Measurements from ENCODE around the gene POLN.
A peak's percentile ranks its signal among the peaks of the same experiment; 100 is the strongest.

POLN gene

DNA sequence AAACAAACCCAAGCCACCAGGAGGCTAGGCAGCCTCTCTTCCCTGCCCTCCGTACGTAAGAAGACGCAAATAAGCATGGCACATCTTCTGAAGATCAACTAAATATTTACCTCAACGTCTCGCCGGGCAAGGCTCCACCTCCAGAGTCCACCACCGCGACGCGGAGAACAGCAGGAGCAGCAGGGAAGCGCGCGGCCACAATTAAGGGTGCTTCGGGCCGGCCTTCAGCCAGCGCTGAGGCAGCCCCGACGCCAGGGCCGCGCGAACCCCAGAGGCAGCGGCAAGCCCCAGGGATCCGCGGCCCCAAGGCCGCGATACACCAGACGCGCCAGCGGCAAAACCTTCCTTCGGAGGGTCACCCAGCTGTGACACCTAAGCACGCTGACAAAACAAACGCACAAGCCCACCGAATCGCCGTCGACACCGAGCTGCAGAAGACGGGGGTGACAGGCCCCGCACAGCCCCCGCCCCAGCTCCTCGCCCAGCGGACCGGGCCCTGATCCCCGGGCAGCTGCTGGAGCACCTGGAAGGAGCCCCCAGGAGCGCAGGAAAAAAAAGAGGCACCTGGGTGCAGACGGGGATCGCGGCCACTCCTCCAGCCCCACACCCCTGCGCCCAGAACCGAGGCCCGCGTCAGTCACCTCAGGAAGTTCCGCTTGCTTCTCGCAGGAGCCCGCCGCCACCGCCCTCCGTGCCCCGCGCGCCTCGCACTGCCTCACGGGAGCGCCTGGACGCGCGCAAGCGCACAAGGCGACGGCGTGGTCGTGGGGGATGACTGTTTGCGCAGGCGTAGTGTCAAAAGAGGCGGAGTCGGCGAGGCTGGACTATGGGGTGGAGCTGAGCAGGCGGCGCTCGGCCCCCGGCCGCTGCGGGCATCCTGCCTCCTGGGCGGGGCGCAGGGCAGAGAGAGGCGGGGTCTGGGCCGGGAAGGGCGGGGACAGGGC, at the start of gene POLN, which contains the start of gene HAUS3:
Gene POLN, minus strand, starts transcription at position 712 of the 944 bp plus-strand sequence. CDS start 12,890 bp downstream, outside the sequence.
Gene HAUS3, minus strand, starts transcription at position 712 of the 944 bp plus-strand sequence. CDS start 1,175 bp downstream, outside the sequence.
- peak; percentile 92 for DNase-seq

DNA sequence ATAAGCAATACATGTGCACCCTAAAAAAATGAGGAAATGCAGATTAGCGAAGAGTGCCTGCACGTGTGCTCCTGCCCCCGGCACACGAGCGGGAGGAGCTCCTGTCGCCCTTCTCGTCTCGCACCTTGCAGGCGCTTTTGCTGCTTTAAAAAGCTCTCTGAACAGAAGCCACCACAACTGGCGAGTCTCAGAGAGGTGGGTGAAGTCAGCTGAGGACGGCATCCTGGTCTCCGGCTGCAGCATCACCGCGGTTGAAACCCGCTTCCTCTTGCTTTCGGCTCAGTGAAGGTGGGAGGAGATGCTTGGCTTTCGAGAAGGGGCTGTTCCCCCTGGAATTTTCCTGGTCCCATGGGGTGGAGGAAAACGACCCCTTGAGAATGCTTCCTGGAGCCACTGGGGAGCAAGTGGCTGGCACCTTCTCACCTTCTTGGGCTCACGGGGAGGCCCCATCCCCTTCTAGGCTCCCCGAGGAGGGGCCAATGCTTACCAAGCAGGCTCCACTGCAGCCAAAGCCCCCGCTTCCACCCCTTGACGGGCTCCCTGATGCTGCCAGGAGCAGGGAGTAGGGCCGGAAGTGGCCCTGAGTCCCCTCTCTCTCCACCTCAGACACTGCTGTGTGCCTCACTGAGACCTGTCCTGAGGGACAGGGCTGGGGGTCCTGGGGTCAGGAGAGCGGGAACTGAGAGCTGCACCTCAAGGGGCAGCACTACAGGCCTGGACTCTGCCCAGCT, 49.2 kb upstream of the POLN start:
- no peak for DNase-seq

DNA sequence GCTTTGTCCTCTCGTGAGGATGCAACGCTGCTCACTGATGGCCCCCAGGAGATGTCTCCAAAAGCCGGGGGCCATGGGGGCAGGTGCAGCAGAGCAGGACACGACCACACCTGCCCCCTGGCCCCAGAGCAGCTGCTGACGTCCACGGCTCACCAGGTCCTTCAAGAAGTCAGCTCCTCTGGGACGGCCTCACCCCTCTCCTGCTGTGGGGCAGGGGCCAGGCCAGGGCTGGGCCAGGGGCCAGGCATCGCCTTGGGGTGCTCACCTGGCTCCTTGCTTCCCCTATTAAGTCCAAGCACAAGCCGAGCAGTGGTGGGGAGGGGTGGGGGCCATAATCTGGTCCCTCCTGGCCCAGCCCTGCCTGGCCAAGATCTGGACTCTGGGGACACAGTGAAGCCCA, 48.6 kb upstream of the POLN start:
- no peak for DNase-seq

DNA sequence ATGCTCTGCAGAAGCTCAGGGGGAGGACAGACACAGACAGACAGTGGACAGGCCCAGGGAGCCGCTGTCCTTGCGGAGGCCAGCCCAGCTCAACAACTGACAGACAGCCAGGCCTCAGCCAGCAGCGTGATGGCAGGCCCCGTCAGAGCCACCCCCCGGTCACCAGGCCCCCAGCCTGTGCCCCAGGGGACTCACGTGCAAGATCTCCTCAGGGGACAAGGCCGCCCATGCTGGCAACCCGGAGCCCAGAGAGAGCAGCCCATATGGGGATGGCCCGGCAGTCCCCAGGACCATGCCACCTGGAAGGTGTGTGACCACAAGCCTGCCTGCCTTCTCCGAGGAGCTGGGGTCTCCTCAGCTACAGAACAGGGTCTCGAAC, 48.0 kb upstream of the POLN start:
- DNase-seq, result no peak

DNA sequence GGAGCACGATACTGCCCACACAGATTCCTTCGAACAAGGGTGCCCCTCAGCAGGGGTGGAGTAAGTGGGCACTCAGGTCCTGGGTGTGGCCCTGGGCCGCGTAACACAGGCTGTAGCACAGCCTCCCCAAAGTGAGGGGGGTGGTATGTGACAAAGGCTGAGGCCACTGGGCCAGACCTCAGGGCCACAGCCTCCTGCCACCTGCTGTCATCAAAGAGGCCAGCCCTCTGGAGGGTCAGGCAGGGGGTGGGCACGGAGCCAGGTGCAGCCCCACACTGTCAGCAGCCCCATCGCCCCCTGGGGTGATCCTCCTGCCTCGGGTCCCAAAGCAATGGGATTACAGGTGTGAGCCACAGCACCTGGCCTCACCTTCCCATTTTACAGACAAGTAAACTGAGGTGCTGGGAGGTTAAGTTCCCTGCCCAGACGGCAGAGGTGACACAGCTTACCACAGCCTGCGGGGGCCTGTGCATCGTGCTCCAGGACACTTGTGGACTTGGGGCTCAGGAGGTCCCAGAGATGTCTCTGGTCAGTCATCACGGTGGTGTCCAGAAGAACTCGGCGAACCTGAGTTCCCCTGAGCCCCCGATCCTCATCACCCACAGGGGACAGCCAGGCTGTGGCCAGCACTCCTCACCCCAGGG, 47.5 kb upstream of the POLN start:
- DNase-seq, result no peak

DNA sequence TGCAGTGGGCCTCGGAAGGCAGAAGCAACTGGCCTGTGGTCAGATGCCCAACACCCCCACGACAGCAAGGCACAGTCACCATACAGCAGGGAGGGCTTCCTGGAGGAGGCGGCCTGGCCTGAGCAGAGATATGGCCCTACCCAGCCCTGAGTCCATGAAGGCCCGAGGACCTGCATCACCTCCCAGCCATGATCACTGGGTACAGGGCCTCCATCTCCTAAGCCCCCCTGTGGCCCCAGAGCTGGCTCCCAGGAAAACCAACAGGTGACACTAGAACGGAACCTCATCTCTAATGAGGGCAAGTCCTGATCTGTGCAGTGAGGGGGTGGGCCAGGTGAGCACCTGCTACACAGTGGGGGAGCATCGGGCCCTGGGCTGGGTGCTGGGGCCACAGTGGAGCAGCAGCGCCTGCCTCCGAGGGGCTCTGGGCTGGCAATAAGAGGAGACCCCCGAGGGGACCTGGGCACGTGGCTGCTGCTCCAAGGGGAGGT, 46.2 kb upstream of the POLN start:
- DNase-seq, result no peak

DNA sequence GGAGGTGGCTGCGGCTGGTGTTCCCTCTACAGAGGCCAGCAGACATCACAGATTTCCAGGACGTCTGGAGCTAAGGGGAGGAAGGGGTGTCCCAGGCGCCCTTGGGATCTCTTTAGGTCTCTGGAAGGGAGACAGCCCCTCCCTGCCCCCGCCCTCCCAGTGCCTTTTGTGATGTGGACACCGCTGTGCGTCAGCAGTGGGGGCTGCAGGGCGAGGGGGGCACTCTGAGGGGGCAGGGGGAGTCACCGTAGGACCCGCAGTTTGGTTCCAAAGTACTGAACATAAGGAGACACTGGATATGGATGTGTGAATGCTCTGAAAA, 45.6 kb upstream of the POLN start:
- DNase-seq, result no peak

DNA sequence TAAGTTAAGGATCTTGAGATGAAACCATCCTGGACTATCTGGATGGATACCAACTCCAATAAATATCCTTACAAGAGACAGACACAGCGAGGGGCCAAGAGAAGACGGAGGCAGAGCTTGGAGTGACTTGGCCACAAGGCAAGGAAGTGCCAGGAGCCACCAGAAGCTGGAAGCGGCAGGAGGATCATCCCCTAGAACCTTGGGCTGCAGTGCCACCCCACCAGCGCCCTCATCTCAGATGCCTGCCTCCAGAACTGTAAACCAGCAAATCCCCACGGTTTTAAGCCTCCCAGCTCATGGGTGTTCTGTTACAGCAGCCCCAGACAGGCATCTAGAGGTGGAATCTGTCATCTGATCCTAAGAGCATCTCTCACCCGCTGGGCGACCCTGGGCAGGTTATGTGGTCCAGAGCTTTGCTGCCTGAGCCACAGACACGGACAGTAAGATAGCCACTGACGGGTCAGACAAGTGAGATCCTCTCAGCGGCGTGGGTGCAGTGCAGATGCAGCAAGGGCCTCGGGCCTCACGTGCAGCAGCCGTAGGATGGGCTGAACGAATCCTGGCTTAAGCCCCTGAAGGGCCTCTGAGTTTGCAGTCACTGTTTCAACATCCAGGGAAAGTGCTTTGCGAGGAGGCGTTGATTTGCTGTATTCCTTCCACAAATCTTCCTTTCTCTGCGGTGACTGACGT, 45.1 kb upstream of the POLN start:
- DNase-seq, result no peak

DNA sequence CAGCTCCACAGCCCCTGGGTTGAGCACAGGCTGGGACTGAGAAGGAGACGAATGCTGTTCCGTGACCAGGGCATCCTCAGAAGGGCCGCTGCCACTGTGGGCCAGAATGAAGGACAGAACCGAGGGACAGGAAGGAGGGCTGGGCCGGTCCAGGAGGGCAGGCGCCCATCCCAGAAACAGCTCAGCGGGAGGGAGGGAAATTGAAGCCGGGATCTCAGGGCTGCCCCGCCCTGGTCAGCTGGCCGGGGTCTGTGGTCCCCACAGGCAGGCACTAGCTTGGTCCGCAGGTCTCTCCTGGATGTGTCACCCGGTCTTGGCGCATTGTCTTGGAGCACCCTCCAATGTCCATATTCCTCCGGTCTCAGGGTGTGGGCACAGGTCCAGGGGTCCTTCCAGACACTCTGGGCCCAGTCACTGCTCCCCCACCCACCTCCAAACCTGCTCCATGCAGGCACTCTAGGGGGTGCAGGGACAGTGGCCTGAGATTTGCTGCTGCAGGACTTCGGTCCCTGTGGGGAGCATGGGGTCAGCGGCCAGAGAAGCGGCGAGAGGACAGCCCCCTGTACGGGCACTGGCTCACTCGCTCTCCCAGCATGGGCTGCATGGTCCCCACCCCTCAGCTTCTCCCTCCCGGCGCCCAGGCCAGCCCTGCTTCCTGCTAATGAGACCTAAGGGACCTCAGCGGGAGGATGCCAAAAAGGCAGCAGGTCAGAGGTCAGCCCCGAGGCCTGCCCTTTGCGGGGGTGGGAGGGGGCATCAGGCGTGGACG, 43.9 kb upstream of the POLN start:
- no peak for DNase-seq

DNA sequence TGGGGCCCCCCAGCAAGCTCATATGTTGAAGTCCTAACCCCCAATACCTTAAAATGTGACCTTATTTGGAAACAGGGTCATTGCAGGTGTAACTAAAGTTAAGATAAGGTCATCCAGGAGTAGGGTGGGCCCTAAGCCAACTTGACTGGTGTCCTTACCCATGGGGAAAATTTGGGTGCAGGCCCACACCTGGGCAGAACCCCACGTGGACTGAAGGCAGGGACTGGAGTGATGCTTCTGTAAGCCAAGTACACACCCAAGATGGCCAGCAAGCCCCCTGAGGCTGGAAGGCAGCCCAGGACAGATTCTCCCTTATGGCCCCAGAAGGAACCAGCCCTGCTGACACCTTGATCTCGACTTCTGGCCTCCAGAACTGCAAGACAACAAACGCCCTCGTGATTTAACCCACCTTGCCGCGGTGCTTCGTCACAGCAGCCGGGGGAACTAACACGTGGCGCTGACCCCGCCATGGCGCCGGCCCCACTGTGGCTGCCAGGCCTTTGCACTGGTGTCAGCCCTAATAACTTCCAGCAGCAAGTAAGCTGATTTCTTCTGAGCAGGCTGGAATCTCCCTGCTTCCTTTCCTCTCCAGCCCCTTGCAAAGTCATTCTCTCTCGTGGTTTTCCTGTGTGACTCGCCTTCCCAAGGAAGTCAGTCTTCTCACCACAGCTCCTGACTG, 43.2 kb upstream of the POLN start:
- peak; percentile 15 for DNase-seq

DNA sequence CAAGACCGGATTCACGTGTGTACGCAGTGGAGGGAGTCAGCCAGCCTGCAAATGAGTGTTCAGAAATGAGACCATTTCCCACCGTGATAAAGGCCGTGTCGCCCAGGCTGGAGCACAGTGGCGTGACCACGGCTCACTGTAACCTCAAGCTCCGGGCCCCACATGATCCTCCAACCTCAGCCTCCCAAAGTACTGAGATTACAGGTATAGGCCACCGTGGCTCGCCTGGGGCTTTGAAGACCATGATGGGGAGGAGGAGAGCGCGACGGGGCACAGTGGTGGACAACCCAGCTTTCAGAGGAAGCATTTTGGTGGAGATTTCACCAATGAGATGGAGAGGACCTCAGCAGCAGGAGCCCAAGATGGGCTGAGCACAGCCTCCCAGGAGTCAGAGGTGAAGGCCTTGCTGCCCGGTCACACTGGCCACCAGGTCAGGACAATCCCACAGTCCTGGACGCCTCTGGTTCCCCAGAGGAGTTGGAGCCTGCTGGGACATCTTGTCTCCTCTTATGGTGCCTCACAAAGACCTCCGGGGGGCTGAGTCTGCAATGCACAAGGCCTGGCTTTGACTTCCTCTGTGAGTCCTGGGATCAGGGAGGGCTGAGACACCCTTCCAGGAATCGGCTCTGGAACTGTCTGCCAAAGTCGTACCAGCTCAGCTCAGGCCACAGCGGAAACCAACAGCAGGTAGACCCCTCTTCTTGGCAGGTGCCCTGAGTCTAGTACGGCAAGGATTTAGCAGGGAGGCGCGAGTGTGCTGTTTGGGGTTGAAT, 42.4 kb upstream of the POLN start:
- DNase-seq, result no peak

DNA sequence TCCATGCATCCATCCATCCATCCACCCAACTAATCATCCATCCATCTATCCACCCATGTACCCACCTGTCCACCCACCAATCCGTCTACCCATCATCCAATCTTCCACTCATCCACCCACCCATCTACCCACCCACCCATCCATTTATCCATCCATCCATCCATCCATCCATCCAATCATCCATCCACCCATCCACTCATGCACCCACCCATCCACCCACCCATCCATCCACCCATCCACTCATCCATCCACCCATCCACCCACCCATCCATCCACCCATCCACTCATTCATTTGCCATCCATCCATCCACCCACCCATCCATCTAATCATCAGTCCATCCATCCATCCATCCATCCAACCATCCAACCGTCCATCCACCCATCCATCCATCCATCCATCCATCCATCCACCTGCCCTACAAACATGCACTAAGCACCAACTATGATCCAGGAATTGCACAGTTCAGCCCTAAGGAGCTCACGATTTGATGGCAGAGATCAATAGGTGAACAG, 41.3 kb upstream of the POLN start:
- DNase-seq, result no peak

DNA sequence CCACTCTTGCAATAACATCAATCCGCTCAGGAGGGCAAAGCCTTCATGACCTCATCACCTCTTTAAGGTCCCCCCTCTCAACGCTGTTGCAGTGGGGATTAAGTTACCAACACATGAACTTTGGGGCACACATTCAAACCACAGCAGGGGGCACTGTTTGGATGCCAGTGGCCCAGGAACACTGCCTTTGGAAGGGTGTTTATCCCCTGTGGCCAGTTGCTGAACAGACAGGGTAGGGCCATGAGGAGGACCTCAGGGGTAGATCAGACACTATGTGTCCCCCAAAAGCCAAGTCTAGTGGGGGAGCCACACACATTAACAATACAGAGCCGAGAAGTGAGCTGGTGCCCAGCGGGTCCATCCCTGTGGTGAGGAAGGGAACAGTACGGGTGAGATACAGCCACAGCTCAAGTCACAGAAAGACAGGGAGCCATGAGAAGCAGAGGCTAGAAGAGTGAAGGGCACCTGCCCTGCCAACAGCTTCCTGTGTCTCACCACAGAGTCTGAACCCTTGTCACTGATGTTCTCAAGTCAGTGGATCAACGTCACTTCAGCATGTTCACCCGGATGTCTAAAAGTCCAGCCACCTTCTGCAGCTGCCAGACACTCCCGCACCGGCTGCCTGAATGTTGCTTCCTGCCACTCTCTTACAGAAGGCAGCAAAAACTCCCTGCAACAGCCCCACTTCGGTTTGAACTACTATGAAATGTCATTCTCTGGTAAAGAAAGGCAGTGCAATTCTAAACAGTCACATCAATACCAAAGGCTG, 39.8 kb upstream of the POLN start:
- no peak for DNase-seq

DNA sequence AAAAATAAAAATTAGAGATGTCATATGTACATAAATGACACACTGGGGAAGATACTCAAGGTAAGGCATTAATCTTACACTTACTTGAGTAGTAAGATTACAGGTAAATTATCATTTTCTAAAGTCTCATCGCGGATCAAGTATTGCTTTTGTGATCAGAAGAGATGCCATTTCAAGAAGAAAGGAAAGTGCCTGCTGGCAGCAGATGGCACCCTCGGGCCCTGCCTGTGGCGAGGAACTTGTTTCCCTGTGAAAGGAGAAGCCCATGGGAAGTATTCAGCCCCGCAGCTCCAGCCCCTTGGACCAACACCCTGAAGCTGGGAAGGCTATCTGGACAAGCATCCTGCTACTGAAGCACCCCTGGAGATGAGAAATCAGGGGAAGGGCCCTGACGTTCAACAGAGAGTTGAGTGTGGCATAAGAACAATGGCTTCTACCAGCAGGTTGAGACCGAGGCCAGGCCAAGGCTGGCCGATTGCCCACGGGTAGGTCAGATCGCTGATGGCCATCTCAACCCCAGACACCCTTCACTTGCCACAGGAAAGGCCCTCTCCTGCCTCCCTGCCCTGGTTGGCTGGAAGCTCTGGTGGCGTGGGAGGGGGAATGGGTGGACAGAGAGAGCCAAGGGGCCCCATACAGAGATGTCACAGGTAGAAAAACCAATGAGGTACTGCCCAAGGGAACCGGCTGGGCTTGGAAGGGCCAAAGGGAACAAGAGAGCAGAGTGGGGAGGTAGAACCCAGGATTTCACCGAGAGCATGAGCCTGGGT, 38.8 kb upstream of the POLN start:
- no peak for DNase-seq

DNA sequence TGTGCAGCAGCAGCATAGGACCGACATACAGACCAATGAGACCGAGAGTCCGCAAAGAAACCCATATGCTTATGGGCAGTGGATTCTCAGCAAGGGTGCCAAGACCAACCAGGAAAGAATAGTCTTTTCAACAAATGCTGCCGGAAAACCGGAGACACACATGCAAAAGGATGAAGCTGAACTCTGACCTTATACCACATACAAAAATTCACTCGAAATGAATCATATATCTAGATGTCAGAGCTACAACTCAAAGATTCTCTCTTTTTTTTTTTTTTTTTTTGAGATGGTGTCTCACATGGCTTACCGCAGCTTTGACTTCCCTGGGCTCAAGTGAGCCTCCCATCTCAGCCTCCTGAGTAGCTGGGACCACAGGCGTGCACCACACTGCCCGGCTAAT, 36.0 kb upstream of the POLN start:
- DNase-seq, result no peak

DNA sequence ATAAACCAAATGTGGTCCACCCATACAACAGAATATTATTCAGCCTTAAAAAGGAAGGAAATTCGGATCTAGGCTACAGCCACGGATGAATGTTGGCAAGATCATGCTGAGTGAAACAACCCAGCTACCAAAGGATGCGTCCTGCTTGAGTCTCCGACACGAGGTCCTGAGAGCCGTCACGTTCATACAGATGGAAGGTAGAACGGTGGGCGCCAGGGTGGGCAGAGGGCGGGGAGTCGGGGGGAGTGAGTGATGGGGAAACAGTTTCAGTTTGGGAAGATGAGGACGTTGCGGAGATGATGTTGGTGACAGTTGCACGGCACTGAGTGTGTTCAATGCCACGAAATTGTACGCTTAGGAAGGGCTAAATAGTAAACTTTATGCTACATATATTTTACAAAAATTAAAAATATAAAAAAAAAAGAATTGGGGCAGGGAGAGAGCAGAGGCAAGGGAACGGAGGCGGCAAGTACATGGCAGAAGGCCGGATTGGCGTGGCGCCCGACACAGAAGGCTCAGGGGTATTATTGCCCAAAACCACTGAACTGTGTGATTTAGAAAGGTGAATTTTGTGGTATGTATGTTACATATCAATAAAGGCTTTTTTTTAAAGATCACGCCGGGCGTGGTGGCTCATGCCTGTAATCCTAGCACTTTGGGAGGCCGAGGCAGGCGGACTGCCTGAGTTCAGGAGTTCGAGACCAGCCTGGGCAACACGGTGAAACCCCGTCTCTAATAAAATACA, 34.8 kb upstream of the POLN start:
- DNase-seq, result no peak

DNA sequence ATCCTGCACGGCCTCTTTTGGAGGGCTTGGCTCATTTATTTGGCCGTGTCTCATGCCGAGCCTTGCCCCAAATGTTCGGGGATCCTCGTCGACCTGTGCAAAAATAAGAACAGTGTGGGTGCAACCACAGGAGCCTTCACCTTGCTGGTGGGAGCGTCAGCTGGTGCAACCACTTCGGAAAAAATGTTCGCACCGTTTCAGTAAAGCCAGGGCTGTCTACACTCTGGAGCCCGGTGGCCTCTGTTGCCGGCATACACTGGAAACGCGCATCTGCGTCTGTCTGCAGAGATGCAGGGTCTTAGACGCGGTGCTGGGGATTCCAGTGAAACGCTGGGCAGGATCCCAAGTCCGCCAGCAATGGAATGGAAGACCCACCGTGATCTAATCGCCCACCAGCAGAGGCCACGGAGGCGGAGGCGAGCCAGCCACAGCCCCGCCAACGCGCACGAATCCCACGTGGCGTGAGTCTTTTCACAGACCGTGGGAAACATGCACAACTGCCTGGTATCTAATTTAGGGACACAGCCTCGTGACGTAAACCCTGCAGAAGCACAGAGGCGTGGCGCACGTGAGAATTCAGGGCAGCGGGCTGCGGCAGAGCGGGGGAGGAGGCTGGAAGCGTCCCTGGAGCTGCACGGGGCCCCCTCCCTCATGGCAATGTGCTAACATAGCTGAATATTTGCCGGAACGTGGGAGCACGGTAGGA, 33.8 kb upstream of the POLN start:
- no peak for DNase-seq
